GM18868 (cell line): Measurements from ENCODE around the gene BTC.
"Not testable (repeated sequence)": the region's sequence is repeated elsewhere in the genome, so short reads cannot be mapped to it uniquely, and the experiment has no call there.

Source experiments
- ATAC-seq: cut with Tn5 transposase; IDR thresholded peaks from one replicate; pipeline ENCODE4 v1.9.1; 2021; ENCODE audit warnings: mild to moderate bottlenecking, moderate library complexity; ENCODE audit not compliant: unreplicated experiment

BTC gene, protein sequence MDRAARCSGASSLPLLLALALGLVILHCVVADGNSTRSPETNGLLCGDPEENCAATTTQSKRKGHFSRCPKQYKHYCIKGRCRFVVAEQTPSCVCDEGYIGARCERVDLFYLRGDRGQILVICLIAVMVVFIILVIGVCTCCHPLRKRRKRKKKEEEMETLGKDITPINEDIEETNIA

DNA sequence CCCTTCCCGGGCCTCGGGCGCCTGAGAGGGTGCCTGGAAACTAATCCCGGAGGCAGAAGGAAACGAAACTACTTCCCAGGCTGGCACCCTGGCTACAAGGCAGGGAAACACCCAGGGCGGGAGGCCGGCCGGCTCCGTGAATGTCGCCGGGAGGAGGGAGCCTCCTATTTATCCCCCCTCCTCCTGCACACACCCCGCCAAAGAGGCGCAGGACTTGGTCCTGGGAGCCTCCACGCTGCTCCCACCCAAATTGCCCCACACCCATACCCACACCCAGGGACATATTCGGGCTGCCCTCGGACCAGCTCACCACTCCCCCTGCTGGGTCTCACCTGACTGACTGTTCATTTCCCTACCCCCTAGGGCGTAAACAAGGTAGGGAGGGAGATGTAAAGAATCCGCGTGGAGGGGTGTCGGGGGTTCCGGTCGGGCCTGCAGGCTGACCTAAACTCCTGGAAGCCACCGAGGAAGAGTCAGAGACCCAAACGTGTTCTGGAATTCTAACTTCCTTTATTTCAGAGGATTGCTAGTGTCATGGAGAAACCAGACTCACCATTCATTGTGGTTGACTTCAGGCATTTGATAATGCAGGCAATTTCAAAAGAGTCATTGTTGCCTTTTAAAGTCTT, at the start of gene BTC:
BTC (minus strand) TSS at position 142 of the 629 bp plus-strand sequence. CDS start 198 bp downstream, outside the sequence.
- peak; percentile 56 for ATAC-seq

DNA sequence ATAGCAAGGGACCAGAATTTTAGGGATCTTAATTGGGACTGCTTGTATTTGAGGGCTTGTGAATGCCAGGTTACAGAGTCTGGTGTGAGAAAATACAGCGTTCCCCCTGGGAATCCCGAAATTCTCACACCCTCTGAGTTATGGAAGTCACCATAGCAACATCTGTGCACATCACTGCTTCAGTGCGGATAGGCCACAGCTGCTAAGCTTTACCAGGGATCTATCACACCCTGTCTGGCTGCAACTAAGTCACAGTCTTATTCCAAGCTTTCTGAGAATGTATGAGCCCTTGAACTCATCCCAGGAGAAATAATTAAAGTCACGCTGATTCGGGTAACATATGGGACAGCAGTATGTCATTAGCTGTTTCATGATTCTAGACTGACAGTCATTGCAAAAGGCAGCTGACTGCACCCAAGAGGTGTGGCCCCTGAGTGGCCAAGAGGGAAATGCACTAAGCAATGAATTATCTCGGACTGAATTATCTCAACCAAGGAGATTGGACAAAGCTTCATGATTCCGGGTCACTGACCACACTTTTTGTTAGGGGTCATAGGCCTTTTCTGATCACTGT, 46.7 kb upstream of the BTC start:
- ATAC-seq, result no peak

DNA sequence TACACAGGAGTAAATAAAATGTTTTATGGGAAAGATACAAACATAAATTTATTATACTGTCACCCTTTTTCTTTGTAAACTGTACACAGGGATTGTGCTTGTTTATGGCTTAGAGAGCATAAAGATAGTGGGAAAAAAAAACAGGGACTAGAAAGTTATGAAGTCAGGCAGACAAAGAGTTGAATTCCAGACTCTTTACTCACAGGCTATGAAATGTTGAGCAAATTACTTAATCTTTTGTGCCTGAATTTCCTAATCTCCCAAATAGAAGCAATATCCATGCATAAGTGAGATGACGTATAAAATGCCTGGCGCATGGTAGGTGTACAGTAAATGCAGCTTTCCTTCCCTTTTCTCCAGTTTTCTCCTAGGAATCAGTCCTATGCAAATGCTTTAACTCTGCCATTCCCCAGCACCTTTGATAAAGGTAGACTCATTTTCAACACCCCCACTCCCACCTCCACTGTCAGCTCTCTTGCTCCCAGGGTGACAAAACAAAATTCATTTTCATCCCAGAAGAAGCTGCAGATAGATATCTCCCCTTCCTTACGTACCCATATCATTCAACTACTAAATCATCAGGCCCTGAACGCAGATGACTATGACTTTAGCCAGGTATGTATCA, 44.5 kb upstream of the BTC start:
- no peak for ATAC-seq

DNA sequence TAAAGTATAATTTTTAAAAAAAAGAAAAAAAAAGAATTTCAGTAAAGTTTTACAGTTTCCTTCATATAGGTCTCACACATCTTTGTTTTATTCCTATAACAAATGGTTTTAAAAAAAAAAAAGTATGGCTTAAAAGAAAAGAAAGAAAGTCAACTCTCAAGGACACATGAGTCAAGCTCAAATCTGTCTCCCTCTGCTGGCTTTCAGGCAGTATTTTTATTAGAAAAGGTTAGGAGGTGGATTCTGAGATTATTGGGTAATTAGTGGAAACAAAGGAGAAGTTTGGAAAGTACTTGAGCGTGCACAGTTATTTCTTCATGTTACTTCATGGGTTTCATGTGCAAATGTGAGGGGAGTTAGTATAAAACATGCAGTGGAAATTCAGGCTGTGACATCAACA, 36.6 kb upstream of the BTC start:
- no peak for ATAC-seq

DNA sequence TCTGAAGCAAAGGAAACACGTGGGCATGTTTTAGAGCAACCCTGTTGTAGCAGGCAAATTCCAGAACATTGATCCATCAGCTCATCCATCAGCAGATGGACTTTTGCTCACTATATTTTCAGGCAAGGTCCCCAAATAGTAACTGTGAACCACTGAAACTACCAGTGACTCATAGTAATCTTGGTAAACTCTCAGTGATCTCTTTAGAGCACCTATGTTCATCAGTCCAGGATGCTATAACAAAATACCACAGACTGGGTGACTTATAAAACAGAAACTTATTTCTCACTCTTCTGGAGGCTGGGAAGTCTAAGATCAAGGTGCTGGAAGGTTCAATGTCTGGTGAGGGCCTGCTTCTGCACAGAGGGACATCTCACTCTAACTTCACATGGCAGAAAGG, 28.9 kb upstream of the BTC start:
- peak; percentile 92 for ATAC-seq

DNA sequence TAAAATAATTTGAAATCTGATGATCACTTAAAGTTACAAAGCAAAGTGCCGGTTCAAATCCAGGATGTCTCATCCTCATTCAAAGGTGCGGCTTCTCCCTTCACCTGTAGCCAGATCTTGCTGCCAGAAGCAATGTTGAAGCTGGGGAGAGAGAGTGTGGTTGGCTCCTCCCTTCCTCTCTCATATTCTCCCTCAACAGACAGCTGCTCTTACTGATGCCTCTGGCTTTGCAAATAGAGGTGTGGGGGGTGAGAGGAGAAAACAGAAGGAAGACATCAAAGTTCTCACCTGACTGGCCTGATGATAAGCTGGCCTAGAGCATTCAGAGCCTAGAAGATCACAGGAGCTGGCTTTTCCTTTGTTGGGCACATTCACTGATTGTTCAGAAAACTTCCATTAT, 28.3 kb upstream of the BTC start:
- ATAC-seq, result no peak

DNA sequence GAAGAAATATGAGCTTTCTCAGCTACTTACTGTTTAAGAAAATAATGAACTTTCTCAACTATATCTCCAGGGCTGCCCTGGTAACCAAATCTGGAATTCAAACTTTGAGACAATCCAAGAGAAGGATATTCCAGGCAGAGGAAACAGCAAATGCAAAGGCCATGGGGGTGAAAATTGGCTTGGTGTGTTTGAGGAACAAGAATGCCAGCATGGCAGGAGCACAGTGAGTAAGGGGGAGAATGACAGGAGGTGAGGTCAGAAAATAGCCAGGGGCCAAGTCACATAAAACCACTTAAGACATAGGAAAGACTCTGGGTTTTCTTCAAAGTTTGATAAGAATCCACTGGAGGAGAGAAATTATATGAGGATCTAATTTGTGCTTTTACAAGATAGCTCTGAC, 27.2 kb upstream of the BTC start:
- ATAC-seq, result no peak

DNA sequence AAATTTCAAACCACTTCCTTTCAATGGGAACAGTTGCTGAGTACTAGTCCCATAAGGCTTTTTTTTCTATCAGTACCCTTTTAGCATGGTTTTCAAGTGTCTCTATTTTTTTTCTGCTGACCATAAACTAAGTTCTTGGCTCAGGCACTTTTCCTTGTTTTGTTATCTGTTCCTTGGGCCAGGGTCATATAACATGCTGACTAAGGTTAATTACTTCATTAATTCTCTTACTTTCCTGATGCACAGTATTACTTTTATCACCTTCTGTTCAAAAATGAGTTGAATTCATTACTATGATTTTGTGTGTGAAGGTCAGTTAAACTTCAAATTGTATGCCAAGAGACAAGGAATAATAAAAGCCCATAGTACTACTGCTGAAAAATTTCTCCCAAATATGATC, 19.7 kb upstream of the BTC start:
- no peak for ATAC-seq

DNA sequence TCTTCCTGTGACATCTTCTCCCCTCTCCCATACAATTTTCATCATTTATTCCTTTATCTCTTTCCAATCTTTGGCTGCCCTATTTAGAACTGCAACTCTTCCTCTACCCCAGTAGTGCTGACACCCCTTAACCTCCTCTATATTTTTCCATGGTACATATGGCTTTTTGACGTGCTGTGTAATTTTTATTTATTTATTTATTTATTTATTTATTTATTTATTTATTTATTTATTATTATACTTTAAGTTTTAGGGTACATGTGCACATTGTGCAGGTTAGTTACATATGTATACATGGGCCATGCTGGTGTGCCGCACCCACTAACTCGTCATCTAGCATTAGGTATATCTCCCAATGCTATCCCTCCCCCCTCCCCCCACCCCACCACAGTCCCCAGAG, 17.7 kb upstream of the BTC start:
- not testable (repeated sequence) for ATAC-seq

DNA sequence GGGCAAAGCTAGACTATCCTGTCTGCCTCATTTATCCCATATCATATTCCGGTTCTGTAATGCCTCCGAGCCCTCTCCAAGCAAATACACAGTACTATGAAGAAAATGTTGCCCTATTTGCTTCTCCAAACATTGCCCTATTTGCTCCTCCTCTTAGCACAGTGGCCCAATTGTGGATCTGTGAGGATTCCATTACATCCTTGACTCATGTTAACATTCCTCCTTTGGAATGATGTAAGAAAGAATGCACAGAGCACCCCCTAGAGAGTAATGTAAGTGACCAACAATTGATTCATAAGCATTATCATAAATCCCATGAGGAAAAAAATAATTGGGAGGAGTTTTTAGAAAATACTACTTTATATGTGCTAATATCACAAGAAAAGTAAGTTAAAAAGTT, 11.3 kb upstream of the BTC start:
- no peak for ATAC-seq

DNA sequence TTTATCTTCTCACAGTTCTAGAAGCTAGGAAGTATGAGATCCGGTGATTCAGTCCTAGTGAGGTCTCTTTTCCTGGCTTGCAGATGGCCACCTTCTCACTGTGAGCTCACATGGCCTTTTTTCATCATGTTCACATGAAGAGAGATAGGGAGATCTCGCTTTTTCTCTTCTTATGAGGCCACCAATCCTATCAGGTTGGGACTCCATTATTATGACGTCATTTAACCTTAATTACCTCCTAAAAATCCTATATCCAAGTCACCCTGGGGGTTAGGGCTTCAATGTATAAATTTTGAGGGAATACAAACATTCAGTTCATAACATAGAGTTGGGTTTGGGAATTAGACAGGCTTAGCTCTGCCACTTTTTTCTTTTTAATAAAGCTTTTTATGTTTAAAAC, 6.0 kb upstream of the BTC start:
- ATAC-seq, result no peak

DNA sequence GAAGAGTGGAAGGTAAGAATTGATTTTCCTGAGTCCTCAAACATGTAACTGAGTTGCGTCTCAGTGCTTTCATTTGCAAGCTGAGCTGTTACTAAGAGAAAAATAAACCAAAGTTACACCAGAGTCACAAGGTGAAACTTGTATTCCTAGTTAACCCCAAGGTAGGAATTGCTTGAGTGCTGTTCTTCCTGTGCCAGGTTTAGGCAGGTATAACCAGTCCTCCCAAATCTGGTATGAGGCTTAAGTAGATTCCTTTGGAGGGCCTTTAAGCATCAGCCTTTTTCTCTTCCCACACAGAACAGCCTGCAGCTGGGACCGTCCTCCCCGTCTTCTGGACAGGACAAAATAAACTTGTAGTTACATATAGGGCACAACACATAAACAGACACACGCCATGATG, 2.3 kb upstream of the BTC start:
- ATAC-seq, result no peak

DNA sequence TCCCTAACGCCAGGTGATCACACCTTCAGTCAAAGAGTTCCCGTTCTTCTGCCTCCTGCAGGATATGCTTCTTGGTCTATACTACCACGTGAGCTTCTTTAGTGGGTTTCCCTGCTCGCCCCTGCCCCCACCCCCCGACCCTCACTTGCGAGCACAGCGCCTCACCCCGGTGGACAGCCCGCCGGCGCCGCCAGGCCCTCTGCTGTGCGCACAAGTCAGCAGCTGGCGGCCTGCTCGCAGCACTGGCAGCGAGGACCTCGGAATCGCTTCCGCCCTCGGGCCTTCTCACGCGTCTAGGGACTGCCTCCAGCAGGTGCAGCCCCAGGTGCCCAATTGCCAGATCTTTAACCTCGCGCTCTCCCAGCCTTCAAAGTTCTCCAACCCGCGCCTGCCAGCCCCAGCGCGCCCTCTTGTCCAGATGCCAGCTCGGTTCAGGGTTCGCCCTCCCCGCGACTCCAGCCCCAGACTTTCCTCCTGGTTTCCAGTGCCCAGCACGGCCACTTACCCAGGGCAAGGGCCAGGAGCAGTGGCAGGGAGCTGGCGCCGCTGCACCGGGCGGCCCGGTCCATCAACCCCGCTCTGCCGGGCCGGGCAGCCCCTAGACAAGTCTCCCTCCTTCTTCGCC, 454 bp downstream of the BTC start:
- ATAC-seq, result no peak

DNA sequence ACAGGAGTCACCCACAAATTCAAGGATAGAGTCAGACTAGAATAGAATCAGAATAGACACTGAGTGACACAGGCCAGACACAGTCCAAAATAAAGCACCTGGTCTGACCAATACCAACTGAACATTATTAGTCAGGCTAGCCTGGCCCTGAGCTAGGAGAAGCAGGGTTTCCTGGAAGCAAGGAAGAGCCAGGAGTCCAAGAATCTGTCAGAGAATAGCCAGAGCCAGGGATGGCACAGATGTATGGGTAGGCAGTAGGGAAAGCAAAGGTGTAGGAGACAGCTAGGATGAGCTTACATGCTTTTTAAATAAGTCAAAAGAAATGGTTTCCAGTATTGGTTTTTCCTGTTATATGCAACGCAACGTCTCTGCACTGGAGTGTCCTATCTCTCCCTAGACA, 3.7 kb downstream of the BTC start:
- no peak for ATAC-seq

DNA sequence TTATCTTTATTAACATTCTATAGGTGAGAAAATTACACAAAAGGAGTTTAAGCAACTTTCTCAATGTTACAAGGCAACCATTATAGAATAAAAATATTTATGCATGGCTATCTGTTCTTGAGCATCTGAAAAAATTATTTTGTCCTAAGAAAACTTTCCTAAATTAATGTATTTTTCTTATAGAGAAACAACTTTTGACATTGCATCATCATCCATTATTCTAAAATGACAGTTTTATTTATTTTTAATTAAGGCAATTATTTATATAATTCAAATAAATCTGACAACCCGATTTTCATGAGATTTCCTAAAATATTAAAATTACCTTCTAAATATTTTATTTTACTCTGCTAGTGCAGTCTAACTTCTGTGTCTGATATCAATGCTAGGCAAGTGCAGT, 4.8 kb downstream of the BTC start:
- no peak for ATAC-seq

DNA sequence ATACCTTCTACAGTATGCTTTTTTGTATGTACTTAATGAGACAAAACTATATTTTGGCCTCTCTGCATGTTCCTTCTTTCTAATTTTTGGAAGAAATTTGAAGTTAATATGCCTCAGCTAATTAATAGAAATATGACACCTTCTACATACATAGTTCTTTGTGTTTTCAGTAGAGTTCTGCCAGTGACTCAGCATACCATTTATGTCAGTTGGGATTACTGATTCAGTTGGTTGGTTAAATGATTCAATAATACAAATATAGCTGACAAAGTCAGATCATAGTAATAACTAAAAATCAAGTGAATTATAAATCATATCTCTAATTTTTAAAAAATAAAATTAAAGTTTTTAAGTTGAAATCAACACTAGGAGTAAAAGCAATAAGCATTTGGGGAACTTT, 16.8 kb downstream of the BTC start:
- ATAC-seq, result no peak

DNA sequence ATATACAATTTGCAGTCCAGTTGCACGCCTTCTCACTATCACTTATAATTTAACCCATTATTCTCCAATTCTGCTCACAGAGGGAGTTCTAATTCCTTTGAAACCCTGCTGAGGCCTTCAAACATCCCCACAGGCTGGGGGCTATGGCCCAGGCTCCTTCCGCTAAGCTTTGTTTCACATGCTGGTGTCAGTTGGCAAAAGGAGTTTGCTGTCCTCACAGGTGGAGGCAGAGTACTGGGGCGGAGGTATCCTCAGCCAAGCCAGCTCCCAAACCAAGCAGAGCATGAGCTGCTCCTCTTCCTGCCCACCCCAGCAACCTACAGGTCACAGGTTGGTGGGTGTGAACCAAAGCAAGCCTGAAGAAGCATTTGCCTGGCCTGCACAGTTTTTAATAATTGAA, 21.5 kb downstream of the BTC start:
- no peak for ATAC-seq

DNA sequence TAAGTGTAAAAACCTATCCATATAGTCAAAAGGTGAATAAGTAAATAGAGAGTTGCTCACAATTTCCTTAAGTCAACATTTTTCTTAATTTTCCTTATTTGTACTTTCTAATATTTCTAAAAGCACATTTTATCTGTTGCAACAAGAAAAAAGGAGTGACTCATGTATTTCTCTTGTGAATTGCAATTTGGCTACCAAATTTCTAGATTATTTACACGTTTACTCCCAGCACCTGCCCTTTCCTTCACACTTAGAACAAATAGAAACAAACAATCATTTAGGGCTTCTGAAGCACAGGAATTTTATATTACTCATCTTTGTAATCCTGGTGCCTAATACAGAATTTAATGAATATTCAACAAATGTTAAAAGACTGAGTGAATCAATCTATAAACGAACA, 22.2 kb downstream of the BTC start:
- no peak for ATAC-seq

DNA sequence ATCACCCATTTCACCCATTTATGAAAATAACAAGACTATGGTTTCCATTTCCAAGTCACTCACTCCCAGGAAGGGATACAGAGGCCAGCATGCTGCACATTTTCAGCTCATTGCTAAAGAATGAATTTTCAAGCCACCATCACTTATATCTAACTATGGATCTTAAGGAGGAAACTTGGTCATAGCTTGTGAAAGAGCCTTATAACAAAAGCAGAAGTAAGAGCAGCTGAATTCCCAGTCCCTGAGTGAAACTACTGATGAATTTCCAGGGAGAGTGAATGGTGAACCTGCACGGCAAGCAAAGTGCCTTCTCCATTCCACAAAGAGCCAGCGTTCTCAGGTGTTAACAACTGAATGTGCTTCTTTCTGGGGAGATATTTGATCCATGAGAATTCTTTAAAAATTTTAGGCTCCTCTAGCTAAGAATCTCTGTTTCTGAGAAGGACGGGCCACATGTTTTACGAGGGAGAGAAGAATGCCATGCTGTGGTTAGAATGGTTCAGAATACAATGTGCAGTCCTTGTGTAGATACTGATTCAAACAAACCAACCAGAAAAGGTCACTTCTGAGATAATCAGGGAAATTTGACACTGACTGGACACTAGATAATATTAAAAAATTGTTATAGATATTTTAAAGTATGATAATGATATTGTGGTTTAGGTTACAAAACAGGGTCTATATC, 24.0 kb downstream of the BTC start:
- no peak for ATAC-seq

DNA sequence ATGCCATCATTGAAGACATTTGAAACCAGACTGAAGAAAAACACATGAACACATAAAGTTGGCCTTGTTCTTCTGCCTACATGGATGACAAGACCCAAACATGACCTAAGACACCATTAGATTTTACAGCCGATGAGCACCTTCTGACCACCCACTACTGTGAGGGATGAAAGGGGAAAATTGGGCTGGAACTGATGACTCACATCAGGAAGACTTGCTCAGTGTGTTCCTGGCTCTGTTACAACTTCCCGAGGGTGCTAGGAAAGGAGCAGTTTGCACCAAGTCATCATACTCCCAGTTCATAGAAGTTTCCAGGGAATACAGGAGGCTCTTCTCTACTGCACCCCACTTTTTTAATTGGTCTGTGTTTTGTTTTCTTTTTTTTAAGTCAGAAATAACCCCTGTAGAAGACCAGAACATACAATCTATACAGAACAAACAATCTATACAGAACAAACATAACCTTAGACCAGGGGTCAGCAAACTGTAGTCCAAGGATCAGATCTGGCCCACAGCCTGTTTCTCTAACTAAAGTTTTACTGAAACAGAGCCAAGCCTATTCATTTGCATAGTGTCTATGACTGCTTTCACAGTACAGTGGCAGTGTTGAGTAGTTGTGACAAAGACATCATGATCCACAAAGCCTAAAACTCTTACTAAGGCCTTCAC, 25.3 kb downstream of the BTC start:
- ATAC-seq, result no peak

DNA sequence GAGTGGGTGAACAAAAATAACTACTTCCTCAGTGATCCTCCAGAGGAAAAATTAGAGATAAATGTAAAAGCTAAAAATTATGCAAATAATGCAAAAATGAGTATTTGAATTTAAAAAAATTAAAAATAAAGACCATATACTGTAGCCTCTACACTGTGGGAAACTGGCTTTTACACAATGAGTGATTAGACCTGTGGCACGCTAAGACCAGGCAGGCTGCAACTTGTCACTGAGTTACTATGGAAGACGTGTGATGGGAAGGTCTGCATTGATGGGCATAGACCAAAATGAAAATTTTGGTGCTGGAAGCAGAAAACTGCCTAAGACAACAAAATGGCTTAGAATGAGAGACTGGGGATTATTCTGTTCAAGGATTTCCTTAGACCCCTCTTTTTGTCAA, 30.2 kb downstream of the BTC start:
- no peak for ATAC-seq
